GM15510 (cell line): Measurements from ENCODE around the gene SNX9.

Experiments
- POLR2A ChIP-seq: IDR thresholded peaks from 3 replicates; pipeline ENCODE4 v1.6.1; 2011; ENCODE audit warnings: borderline replicate concordance; ENCODE audit not compliant: insufficient read length; ENCODE audit errors: extremely low read depth

Gene SNX9

DNA sequence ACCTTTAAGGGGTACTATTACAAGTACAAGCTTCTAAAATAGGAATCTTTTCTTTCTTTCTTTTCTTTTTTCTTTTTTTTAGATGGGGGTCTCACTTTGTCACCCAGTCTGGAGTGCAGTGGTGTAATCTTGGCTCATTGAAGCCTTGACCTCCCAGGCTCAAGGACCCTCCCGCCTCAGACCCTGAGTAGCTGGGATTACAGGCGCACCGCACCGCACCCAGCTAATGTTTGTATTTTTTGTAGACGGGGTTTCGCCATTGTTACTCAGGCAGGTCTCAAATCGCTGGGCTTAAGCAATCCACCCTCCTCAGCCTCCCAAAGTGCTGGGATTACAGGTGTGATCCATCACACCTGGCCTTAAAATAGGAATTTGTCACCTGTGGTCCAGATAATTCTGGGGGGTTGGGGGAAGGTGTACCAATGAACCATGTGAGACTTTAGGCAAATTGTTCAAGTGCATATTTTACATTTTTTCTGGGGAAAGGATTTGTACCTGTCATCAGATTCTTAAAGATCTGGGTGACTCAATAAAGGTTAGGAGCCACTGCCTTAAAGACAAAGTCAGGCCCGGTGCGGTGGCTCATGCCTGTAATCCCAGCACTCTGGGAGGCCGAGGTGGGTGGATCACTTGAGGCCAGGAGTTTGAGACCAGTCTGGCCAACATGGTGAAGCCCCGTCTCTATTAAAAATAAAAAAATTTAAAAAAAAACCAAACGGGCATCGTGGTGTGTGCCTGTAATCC lies 139.0 kb downstream of the SNX9 start:
- no peak for TF ChIP-seq POLR2A

DNA sequence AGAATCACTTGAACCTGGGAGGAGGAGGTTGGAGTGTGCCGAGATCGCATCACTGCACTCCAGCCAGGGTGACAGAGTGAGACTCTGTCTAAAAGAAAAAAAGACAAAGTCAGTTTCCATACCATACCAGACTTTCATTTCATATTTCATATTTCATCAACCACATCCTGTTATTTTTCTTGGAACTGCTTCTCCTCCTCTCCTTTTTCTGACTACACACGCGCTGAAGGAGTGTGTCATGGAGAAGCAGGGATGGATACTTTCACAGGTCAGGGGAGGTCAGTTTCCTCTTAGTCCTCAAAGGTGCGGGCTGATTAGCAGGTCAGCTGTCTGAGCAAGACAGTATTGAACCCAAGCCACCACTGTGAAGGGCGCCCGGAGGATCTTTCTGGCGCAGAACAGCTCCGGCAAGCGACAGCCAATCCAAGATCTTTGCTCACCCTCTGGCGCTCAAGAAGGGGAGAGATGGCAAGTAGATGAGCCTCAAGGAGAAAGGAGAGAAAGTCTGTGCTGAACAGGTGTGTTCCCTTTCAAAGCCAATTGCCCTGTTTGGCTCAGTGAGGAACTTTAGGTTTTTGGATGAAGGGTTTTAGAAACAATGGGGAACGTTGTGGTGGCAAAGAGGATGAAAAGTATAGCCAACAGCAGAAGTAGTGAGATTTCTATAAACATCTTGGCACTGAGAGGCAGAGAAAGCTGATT lies 139.7 kb downstream of the SNX9 start:
- TF ChIP-seq POLR2A = no peak

DNA sequence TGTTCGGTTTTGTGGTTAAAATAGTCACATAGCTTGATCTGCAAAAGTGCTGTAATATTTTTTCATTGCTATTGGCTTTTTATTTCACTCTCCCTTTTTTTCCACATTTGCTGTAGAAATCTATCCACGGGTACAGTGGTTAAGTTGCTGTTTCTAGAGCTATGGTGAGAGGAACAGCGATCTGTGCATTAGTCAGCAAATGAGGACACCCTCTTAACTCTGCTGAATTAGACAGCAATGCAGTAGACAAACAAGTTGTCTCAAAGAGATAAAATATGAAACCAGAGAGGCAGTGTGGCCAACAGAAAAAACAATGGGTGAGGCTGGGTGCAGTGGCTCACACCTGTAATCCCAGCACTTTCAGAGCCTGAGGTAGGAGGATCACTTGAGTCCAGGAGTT lies 141.1 kb downstream of the SNX9 start:
- no peak for TF ChIP-seq POLR2A

DNA sequence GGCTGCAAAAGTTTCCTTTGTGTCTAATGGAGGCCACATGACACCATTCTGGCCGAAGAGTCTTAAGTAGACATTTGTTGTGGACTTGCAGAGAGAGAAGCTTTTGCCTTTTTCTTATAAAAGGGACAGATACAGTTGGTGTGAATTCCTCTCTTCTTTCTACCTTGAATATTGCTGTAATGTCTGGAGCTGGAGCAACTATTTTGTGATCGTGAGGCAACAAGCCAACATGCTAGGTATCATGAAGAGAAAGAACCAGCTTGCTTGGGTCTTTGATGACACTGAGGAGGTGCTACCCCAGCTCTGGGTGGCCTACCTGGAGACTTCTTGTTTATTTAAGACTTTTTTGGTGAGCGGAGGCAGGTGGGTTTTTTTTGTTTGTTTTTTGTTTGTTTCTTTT lies 142.3 kb downstream of the SNX9 start:
- no peak for TF ChIP-seq POLR2A

DNA sequence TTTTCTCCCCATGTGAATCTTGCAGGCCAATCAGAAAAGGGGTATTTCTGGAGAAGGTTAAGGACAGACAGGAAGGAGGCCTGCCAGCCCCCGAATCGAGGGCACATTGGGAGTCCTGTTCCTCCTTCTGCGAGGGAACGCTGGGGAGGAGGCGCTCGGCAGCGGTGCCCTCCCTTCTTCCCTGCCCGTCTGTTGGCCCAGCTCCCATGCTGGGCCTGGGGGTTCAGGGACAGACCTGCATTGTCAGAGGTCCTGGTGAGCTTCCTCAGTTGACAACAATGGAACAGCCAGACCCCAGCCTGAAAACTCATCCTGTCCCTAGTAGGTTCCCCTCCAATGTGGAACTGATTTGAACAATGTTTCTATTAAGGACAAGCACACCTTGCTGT lies 143.5 kb downstream of the SNX9 start:
- no peak for TF ChIP-seq POLR2A

DNA sequence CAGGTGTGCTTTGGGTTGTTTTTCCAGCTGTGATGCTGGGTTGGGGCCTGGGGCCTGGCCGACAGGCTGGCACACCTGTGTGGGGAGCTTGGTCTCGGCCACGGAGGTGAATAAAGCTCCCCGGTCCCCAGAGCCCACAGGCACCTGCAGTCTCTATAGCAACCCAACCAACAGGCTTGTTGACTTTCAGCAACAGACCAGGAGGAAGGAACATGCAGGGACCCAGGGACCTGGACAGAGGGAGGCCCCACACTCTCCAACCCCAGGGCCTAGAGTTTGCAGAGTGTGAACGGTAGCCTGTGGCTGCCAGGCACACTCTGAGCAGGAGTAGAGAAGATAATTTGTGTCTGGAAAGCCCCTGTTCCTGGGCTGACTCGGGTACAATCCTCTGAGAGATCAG lies 144.0 kb downstream of the SNX9 start:
- TF ChIP-seq POLR2A = no peak

DNA sequence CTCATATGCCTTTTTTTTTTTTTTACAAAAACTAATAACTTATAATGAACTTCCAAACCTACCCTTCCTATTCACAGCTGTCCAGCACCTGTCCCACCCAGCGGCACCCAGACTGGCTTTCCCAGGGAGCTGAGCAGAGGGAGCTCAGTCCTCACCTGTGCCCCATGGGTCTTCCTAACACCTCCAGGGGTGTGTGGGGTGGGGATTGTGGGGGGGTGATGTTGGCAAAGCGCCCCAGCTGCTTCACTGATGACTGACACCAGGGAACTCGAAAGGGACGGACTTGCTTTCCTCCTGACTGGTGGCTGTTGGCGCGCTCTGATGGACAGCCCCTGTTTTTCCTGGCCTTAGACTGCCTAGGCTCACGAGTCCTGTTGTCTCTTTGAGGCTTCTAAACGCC lies 144.4 kb downstream of the SNX9 start:
- TF ChIP-seq POLR2A = no peak

DNA sequence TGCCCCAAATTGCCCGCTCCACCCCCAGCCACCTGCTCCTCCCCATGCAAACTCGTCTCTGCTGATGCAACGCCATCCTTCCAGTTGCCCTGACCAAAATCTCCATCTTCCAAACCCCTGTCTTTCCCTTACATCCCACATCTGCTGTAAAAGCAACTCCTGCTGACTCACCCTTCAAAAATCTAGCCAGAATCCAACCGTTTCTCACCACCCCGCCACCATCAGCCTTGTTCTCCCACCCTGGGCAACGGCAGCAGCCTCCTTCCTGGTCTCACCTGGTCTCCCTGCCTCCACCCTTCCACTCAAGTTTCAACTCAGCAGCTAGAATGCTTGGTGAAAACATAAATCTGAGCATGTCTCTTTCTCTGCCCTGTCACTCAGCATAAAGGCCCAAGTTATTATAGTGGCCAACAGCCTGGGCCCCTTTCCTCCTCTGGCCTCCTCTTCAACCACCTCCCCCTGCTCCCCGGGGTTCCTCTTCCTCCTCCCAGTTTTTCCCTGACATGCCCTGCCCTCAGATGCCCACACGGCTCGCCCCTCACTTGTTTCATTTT lies 151.4 kb downstream of the SNX9 start:
- TF ChIP-seq POLR2A = no peak

DNA sequence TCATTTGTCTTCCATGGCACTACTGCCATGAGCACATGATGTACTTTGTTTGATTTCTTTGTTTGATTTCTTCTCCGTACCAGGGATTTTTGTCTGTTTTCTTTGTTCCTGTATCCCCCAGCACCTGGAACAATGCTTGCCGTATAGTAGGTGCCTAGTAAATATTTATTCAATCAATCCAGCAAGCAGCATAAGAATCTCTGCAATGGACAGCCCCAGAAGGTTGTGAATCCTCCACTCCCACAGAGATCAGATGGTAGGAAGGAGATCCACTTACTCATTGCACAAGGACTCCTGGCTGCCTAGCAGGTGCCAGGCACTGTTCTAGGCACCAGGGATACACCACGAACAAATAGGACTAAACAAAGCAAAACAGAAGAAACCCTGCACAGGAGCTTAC lies 151.9 kb downstream of the SNX9 start:
- TF ChIP-seq POLR2A = no peak

DNA sequence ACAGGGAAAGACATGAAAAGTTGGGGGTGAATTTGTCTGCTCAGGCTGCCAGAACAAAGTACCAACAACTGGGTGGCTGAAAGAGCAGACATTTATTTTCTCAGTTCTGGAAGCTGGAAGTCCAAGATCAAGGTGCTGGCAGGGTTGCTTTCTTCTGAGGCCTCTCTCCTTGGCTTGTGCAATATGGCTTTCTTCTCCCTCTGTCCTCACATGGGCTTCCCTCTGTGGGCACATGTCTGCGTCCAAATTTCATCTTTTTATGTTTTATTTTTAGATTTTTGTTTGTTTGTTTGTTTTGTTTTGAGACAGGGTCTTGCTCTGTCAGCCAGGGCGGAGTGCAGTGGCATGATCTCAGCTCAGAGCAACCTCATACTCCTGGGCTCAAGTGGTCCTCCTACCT lies 152.4 kb downstream of the SNX9 start:
- no peak for TF ChIP-seq POLR2A

DNA sequence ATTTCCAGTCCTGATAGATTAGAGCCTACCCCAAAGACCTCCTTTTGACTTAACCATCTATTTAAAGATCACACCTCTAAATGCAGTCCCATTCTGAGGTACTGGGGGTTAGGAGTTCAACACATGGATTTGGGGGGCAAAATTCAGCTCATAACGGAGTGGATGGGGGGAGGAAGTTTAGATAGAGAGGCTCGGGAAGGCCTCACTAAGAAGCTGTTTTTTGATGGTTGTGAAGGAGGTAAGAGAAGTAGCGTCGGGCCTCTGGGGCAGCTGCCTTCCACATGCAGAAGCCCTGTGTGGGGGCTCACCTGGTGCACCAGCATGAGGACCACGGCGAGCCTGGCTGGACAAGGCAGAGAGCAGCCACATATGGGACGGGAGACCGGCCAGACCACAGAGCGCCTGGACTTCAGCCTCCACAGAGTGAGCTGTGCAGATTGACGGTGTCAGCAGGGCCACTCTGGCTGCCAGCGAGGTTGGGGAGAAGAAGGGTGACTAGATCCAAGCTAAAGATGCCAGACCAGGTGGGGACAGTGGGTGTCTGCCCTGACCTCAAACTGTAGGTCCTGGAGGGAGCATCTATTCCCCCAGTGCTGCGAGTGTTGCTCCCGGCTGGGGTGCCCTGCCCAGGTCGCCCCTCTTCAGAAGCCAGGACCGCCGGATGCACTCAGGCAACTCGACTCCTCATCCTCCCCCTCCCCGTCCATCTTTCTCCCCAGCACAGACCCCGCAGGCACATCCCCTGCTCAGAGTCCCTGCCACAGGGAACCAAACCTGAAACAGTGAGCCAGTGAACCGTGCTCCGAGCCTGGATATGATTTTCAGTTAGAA lies 153.5 kb downstream of the SNX9 start:
- TF ChIP-seq POLR2A = no peak

DNA sequence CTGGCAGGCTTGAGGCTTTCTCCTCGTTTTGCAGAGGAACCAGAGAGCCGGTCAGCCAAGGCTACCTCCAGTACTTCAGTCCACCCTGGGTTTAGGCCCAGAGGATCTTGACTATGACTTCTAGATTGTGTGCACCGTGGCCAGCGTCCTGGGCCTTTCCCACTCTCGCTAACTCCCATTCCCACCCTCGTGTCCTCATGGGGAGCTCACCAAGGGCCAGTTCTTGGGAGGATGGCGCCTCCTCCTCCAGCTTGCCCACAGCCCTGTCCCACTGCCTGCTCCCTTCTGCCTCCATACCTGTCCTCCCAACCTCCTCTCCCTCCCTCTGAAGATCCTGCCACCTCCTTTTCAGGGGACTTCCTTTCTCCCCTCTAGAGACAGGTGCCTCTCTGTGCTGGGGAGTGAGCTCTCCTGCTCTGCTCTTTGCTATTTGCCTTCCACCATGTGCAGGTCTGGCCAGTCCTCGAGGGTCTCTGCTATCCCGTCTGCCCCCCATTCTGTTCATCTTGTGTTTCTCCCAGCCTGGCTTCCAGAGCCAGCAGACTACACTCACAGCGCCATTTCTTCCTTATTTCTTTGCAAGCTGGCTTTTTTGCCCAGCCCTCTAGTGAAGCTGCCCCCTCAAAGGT lies 154.2 kb downstream of the SNX9 start:
- no peak for TF ChIP-seq POLR2A

DNA sequence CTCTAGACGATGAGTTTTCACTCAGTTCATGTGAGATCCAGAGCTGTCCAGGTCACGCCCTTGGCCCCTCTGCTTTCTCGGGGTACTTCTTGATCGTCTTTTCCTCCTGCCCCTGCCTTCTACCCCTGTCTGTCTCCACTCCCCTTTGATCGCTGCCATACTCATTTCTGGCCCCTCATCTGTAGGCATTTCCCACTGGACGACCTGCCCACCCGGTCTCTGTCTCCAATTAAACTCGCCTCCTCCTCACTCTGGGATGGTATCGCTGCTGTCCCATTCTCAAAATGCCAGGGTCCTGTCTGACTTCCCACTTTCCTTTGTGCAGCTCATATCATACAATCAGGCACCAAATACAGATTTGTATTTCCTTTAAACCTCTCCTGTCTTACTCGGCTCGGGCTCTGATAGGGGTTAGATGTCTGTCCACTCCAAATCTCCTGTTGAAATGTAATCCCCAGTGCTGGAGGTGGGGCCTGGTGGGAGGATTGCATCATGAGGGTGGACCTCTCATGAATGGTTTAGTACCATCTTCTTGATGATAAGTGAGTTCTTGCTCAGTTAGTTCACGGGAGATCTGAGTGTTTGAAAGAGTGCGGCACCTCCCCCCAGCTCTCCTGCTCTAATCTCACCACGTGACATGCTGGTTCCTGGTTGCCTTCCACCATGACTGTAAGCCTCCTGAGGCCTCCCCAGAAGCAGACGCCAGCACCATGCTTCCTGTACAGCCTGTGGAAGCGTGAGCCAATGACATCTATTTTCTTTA lies 155.2 kb downstream of the SNX9 start:
- no peak for TF ChIP-seq POLR2A
